Measurements from ENCODE around the gene TGFB1I1.
A peak's percentile ranks its signal among the peaks of the same experiment; 100 is the strongest.

TGFB1I1 gene

DNA sequence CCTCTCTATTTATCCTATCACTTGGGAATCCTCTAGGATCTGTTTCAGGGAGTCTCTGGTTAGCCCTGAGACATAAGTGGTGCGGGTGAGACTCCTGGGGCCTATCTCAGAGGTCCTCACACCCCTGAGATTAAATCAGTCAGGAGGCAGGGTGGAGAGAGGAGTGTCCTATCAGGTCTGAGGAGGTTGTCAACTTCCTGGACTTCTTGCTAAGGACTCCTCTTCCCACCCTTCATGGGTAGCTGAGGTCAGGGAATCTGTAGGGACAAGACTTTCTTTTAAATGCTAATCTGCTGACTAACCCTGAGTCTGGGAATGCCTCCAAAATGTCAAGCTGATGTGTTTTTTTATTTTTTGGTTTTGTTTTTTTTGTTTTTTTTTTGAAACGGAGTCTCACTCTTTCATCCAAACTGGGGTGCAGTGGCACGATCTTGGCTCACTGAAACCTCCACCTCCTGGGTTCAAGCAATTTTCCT, 19.3 kb upstream of the TGFB1I1 start:
- DNase-seq (ENCODE audit: low read depth), result peak; percentile 73

DNA sequence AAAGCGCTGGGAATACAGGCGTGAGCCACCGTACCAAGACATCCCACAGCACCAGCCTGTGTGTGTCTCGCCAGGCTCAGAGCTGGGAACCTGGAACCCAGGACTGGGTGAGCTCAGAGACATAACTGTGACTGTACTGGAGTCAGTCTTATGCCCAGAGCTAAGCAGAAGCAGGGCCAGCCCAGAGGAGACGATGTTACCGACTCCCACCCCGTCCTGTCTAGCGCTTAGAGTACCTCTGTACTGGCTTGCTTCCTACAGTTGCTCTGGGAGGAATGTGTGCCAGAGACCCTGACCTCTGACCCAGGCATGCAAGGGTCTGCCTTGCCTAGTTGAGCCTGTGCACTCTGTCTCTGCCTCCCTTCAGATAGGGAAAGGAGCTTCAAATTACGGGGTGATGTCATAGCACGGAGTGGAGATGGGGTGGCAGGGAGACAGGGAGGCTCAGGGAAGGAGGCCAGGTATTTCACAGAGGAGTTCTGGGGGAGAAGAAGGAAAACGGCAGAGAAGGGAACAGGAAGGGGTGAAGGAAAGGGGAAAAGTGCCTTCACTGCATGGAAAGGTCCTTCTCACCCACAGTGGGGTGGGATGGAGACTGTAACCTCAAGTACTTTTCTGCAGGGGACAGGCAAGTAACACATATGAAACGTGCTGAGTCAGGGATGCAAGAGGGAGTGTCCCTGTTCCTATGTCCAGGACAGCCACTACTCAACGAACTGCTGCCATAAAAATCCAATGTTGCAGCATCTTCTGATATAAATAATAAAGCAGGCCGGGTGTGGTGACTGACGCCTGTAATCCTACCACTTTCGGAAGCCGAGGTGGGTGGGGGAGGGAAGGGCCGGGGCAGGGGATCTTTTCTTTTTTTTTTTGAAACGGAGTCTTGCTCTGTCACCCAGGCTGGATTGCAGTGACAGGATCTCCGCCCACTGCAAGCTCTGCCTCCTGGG, 18.4 kb upstream of the TGFB1I1 start:
- peak; percentile 34 for DNase-seq (ENCODE audit: low read depth)

DNA sequence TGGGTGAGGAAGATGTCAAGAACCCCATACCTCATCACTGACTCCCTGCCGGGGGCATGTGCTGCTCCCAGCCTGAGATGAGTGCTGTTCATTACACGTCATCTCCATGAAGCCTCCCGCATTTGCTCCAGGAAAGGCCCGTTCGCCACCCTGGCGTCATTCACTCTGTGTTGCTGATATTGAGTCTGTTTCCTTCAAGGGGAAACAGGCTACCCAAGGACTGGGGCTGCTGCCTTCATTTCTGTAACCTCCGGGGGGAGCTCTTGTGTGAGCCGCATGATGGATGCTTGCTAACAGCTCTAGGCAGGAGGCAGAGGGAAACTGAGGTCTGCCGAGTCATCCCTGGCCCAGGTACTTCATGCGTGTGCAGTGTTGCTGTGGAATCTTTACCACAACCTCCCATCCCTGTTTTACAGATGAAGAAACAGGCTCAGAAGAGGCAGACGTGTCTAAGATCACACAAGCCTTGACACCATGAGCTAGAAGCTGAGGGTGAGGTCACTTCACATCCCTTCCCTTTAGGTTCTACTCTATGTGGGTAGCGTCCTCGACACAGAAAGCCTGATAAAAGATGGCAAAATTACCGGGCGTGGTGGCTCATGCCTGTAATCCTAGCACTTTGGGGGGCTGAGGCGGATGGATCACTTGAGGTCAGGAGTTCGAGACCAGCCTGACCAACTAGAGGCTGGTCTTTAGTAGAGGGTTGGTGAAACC, 16.2 kb upstream of the TGFB1I1 start:
- DNase-seq (ENCODE audit: low read depth), result no peak

DNA sequence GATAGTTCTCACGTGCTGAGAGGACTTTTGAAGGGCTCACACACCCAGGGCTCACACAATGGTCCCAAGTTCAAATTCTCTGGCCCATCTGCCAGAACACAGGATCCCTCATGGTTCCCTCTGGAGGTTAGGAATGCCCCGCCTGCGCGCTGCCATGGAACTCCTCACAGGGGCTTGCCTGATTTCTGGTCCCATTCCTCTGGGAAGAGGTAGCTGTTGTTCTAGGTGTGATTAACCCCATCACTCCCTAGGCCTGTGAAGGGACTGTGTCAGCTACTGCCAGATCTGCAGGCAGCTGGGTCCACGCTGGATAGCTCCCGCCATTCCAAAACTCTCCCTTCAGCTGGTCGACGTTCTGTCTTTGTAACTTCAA, 15.0 kb upstream of the TGFB1I1 start:
- no peak for DNase-seq (ENCODE audit: low read depth)

DNA sequence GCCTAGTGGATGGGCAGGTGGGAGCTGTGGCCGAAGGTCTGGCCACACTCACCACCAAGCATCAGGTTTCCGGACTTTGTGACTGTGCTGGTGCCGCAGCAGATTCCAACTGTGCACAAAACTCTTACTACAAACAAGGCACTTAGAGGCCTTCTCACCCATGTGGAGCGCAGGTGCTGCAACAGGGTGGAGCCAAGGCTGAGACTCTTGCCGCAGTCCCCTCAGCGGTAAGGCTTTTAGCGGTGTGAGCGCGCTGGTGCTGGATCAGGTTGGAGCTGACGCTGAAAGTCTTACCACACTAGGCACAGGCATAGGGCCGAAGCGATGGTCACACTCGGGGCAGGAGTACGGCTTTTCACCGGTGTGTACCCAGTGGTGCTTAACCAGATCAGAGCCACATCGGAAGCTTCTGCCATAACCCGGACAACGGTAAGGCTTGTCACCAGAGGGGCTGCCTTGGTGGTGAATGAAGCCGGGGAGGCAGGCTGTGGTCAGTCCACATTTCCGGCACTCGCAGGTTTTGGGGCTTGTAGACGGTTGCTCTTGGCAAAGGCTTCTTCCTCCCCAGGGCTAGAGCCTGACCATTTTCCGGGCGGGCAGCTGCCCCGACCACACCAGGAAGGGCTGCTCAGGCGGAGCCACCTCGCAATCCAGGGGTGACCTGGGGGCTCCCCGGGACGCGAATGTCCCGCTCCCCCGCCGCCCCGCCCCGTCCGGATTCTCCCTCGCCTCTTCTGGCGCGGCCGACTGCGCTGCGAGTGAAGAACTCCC, 13.7 kb upstream of the TGFB1I1 start:
- no peak for DNase-seq (ENCODE audit: low read depth)

DNA sequence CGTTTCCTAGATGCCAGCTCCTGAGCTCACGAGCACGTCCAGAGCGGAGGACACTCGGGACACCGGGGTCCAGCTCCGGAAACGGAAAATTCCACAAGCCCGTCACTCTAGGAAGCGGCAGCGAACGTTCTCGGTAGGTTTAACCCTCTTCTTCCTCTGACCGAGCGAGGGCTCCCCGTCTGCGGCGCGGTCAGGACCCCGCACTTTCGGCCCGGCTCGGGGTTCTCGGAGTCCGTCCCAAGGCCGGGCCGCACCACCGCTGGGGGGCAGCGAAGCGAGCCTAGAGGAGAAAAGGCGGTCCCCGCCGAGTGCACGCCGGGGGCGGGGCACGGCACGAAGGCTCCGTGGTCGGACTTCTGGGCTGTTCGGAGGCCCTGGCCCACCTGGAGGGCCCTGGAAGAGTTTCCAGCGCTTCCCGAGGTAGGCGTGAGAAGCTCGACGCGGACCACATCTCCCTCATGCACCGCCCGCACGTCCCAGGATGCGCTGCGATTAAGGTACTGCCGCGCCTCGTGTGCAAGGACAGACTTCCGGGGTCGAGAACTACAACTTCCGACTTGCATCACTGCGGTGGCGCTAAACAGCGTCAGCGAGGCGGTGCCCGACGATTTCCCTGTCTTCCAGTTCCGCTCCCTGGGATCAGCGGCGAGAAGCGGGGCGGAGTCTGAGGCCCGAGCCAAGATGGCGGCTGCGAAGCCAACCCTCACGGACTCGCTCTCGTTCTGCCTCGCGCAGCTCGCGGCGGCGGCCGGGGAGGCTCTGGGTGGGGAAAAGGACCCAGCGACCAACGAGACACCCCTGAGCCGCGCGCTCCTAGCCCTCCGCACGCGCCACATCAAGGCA, 12.9 kb upstream of the TGFB1I1 start, which contains the start of gene ARMC5:
ARMC5 (plus strand) TSS at position 658 of the 843 bp plus-strand sequence; CDS start at position 682, 24 bp downstream.
- peak; percentile 95 for DNase-seq (ENCODE audit: low read depth)

DNA sequence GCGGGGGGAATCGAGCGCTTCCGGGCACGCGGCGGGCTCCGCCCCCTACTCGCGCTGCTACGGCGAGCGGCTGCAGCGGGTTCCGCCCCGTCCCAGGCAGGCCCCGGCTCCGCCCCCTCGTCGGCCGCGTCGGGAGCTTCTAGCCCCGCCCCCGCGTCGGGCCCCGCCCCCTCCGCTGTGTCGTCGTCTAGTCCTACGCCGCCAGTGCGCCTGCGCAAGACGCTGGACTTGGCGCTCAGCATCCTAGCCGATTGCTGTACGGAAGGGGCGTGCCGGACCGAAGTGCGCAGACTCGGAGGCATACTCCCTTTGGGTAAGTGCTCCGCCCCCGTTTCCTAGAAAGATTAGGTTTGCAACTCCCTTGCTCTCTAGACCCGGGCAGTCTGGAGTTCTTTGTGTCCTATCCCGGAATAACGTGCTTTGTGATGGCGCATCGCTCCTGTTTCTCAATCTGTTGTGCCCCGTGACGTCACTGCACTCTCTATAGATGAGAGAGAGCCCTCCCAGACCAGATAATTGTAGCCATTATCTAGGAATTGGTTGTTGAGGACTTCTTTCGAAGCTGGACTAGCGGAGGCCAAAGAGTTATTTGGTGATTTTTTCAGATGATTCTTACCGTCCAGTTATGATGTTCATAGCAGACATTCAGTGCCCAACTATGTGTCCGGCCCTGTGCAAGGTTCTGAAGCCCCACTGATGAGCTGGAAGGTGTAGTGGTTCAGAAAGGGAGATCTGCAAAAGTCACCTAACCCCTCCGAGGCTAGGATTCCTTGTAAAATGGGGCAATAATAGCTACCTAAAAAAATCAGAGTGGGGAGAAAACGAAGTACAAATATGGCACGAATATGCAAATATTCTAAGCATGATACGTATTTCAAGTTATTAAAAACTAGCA, 12.0 kb upstream of the TGFB1I1 start:
- DNase-seq (ENCODE audit: low read depth), result peak; percentile 97

DNA sequence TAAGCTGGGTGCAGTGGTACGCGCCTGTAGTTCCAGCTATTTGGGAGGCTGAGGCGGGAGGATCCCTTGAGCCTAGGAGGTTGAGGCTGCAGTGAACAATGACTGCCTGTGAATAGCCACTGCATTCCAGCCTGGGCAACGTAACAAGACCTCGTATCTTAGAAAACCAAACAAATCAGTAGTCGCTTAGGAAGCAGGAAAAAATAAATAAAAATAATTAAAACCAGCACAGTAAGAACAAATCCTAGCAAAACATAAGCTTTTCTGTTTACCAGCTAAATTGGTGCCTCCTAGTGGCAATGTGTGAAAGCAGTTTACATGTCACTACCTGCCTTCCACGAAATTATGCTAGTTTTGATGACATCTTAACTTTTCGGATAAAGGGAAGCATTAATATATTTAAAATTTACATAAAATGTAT, 11.4 kb upstream of the TGFB1I1 start:
- no peak for DNase-seq (ENCODE audit: low read depth)

DNA sequence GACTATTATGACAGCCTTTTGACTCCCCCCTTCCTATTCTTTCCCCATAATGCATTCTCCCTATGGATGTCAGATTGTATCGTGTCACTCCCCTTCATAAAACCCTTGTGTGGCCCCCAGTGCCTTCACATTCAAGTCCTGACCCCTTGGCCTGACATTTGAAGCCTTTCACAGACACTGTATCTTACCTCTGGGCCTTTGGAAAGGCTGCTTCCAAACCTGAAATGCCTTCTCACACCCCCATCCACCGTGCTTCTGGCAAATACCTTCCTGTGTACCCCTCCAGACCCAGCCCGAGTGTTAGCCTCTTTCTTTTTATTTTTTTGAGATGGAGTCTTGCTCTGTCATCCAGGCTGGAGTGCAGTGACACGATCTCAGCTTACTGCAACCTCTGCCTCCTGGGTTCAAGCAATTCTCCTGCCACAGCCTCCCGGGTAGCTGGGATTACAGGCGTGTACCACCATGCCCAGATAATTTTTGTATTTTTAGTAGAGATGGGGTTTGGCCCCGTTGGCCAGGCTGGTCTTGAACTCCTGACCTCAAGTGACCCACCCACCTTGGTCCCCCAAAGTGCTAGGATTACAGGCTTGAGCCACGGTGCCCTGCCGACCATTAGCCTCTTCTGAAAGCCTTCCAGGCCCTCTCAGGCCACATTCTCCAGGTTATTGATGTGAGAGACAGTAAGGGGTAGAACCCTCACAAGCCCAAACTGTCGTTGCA, 10.6 kb upstream of the TGFB1I1 start:
- no peak for DNase-seq (ENCODE audit: low read depth)

DNA sequence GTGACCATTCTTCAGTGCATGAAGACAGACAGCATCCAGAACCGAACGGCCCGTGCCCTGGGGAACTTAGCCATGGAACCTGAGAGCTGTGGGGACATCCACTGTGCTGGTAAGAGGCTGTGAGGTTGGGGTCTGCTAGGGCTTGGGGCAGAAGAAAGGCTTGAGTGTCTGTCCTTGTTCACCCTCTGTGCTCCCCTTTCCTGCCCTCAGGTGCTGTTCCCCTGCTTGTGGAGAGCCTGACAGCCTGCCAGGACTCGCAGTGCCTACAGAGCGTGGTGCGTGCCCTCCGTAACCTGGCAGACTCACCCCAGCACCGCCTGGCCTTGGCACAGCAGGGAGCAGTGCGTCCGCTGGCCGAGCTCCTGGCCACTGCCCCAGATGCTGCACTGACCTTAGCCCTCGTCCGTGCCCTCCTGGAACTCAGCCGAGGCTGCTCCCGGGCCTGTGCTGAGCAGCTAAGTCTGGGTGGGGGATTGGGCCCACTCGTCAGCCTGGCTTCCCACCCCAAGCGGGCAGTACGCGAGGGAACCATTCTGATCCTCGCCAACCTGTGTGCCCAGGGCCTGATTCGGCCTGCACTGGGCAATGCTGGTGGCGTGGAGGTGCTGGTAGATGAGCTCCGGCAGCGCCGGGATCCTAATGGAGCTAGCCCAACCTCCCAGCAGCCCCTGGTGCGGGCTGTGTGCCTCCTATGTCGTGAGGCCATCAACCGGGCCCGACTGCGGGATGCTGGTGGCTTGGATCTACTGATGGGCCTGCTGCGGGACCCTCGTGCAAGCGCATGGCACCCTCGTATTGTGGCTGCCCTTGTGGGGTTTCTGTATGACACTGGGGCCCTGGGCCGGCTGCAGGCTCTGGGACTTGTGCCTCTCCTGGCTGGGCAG, 9.8 kb upstream of the TGFB1I1 start:
- no peak for DNase-seq (ENCODE audit: low read depth)

DNA sequence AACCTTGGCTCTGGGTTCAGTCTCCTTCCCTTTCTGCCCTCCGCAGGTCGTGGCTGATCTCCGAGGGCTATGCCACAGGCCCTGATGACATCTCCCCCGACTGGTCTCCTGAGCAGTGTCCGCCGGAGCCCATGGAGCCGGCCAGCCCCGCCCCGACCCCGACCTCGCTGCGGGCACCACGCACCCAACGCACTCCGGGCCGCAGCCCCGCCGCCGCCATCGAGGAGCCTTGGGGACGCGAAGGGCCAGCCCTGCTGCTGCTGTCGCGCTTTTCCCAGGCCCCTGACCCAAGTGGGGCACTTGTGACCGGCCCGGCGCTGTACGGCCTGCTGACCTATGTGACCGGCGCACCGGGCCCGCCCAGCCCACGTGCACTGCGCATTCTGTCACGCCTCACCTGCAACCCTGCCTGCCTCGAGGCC, 7.6 kb upstream of the TGFB1I1 start:
- DNase-seq (ENCODE audit: low read depth), result no peak

DNA sequence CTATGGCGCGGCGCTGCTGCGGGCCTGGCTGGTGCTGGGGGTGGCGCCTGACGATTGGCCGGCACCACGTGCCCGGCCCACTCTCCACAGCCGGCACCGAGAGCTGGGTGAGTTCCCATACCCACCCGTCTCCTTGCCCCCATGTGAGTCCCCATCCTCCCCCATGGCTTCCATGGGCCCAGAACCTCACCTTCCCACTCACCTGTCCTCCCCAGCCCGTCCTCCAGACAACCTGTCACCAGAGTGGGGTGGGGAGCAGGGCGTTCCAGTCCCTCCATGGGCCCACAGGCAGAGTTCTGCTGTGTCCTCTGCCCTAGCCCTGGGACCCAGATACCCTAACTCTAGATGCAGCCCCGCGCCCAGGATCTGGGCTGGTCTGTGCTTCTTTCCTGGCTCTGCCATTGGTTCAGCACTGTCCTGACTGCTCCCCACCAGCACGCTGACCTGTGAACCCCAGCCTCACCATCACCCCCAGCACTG, 7.1 kb upstream of the TGFB1I1 start:
- DNase-seq (ENCODE audit: low read depth), result no peak

DNA sequence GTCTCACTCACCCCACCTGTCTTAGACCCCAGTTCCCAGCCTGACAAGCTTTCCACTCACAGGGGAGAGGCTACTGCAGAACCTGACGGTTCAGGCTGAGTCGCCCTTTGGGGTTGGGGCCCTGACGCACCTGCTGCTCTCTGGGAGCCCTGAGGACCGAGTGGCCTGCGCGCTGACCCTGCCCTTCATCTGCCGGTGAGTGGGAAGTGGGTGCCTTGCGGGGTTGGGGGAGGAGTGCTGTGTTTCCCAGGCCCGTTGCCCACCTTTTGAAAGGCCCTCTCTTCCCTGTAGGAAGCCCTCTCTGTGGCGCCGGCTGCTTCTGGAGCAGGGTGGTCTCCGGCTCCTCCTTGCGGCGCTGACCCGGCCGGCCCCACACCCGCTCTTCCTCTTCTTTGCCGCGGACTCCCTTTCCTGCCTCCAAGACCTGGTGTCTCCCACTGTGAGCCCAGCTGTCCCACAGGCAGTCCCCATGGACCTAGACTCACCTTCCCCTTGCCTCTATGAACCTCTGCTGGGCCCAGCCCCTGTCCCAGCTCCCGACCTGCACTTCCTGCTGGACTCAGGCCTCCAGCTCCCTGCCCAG, 6.1 kb upstream of the TGFB1I1 start:
- no peak for DNase-seq (ENCODE audit: low read depth)

DNA sequence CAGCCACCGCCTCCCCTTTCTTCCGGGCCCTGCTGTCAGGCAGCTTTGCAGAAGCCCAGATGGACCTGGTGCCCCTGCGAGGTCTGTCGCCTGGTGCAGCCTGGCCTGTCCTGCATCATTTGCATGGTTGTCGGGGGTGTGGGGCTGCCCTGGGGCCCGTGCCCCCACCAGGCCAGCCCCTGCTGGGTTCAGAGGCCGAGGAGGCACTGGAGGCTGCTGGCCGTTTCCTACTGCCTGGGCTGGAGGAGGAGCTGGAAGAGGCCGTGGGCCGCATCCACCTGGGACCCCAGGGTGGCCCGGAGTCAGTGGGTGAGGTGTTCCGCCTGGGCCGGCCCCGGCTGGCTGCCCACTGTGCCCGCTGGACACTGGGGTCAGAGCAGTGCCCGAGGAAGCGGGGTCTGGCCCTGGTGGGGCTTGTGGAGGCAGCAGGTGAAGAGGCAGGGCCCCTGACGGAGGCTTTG, 5.5 kb upstream of the TGFB1I1 start:
- no peak for DNase-seq (ENCODE audit: low read depth)

DNA sequence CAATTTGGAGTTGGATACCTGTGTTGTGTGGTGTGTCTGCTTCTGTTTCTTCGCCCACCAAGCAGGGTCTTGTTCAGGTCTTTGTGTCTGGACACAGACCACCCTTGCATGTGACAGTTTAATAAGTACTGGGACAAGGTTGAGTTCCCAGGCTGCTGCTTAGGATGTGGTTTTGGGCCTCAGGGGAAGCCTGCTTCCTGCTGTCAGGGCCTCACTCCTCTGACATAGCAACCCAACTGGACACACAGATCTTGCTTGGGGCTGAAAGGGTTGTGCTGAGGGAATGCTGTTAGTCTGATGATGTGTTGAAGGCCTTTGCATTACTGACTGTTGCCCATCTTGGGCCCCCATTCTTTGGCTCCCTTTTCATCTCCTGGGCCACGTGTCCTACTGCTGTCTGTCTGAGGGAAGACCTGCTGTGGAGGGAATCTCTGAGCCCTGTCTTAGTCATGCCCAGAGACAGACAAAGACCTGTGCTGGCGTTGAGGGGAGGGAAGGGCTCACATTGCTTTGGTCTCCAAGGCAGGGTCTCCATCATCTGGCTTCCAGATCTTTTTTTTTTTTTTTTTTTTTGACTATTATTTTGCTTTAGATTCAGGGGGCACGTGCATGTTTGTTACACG, 4.7 kb upstream of the TGFB1I1 start:
- no peak for DNase-seq (ENCODE audit: low read depth)

DNA sequence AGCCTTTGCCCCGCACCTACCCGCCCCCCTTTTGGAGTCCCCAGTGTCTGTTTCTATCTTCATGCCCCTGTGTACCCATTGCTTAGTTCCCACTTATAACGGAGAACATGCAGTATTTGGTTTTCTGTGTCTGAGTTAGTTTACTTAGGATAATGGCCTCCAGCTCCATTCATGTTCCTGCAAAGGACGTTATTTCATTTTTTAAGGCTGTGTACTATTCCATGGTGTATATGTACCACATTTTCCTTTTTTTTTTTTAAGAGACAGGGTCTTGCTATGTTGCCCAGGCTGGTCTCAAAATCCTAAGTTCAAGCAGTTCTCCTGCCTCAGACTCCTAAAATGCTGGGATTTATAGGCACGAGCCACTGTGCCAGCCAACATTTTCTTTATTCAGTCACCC, 4.1 kb upstream of the TGFB1I1 start:
- no peak for DNase-seq (ENCODE audit: low read depth)

DNA sequence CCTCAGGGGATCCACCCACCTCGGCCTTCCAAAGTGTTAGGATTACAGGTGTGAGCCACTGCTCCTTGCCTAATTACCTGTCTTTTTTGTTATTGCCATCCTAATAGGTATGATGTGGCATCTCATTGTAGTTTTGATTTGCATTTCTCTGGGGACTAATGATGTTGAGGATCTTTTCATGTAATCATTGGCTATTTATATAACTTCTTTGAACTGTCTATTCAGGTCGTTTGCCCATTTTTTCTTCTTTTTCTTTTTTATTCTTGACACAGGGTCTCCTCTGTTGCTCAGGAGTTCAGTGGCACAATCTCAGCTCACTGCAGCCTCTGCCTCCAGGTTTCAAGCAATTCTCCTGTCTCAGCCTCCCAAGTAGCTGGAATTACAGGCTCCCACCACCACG, 1.3 kb upstream of the TGFB1I1 start:
- no peak for DNase-seq (ENCODE audit: low read depth)
